Measurements from ENCODE around the gene ARGFX.
"Not testable (repeated sequence)": the region's sequence is repeated elsewhere in the genome, so short reads cannot be mapped to it uniquely, and the experiment has no call there.

ARGFX gene

GRCh38 chr3:121598564-121598963 lies 30.8 kb downstream of the ARGFX start:
- Histone ChIP-seq H3F3A (ENCODE audit: control insufficient read depth, insufficient read depth) (no peaks in the 10 kb centered on the region), H4K20me1 (ENCODE audit: control insufficient read depth, insufficient read depth, low read depth, low read length) (no peaks in the 10 kb centered on the region), H3K9me2 (replicated peaks; ENCODE audit: control insufficient read depth, low read length) (no peaks in the 10 kb centered on the region), H3K4me1 (ENCODE audit: control insufficient read depth, low read length) (peaks cover 7% of the 10 kb centered on the region), H3K27me3 (ENCODE audit: control insufficient read depth, low read length) (no peaks in the 10 kb centered on the region), H3K36me3 (ENCODE audit: control insufficient read depth, low read length) (no peaks in the 10 kb centered on the region), H3K9me3 (ENCODE audit: control insufficient read depth, insufficient read depth, low read length) (no peaks in the 10 kb centered on the region), H3K27ac (ENCODE audit: low read depth, low read length) (no peak overlapping the region), H3K4me2 (ENCODE audit: low read length) (no peak overlapping the region), H3K79me2 (ENCODE audit: control insufficient read depth, low read length) (no peaks in the 10 kb centered on the region), H3K4me3 (ENCODE audit: low read length) (no peak overlapping the region)
- no peak for TF ChIP-seq EZH2phosphoT487 (IDR thresholded peaks at IDR 0.05; ENCODE audit: borderline replicate concordance, low read length)
- TF ChIP-seq CTCF (IDR thresholded peaks at IDR 0.05; ENCODE audit: low read depth, low read length, poor library complexity, severe bottlenecking), result no peak

GRCh38 chr3:121599900-121600299 lies 32.2 kb downstream of the ARGFX start:
- H3K9me3 ChIP-seq (ENCODE audit: control insufficient read depth, insufficient read depth, low read length); H3F3A ChIP-seq (ENCODE audit: control insufficient read depth, insufficient read depth); H3K27me3 ChIP-seq (ENCODE audit: control insufficient read depth, low read length); H4K20me1 ChIP-seq (ENCODE audit: control insufficient read depth, insufficient read depth, low read depth, low read length); H3K4me1 ChIP-seq (ENCODE audit: control insufficient read depth, low read length); H3K79me2 ChIP-seq (ENCODE audit: control insufficient read depth, low read length); H3K9me2 ChIP-seq (replicated peaks; ENCODE audit: control insufficient read depth, low read length); H3K27ac ChIP-seq (ENCODE audit: low read depth, low read length); H3K4me3 ChIP-seq (ENCODE audit: low read length); H3K36me3 ChIP-seq (ENCODE audit: control insufficient read depth, low read length); H3K4me2 ChIP-seq (ENCODE audit: low read length): not testable (repeated sequence)

GRCh38 chr3:121601212-121601812 lies 33.6 kb downstream of the ARGFX start:
- H3K36me3 ChIP-seq (ENCODE audit: control insufficient read depth, low read length), result no peaks in the 10 kb centered on the region
- H3K4me2 ChIP-seq (ENCODE audit: low read length), result no peak overlapping the region
- H3K9me3 ChIP-seq (ENCODE audit: control insufficient read depth, insufficient read depth, low read length), result no peaks in the 10 kb centered on the region
- H3K27ac ChIP-seq (ENCODE audit: low read depth, low read length), result no peak overlapping the region
- H3K9me2 ChIP-seq (replicated peaks; ENCODE audit: control insufficient read depth, low read length), result no peaks in the 10 kb centered on the region
- H3K27me3 ChIP-seq (ENCODE audit: control insufficient read depth, low read length), result no peaks in the 10 kb centered on the region
- H3F3A ChIP-seq (ENCODE audit: control insufficient read depth, insufficient read depth), result no peaks in the 10 kb centered on the region
- H3K79me2 ChIP-seq (ENCODE audit: control insufficient read depth, low read length), result no peaks in the 10 kb centered on the region
- no peaks in the 10 kb centered on the region for H4K20me1 ChIP-seq (ENCODE audit: control insufficient read depth, insufficient read depth, low read depth, low read length)
- H3K4me1 ChIP-seq (ENCODE audit: control insufficient read depth, low read length), result no peaks in the 10 kb centered on the region
- TF ChIP-seq EZH2phosphoT487 (IDR thresholded peaks at IDR 0.05; ENCODE audit: borderline replicate concordance, low read length), result no peak
- no peak for TF ChIP-seq CTCF (IDR thresholded peaks at IDR 0.05; ENCODE audit: low read depth, low read length, poor library complexity, severe bottlenecking)
- no peak overlapping the region for H3K4me3 ChIP-seq (ENCODE audit: low read length)

DNA sequence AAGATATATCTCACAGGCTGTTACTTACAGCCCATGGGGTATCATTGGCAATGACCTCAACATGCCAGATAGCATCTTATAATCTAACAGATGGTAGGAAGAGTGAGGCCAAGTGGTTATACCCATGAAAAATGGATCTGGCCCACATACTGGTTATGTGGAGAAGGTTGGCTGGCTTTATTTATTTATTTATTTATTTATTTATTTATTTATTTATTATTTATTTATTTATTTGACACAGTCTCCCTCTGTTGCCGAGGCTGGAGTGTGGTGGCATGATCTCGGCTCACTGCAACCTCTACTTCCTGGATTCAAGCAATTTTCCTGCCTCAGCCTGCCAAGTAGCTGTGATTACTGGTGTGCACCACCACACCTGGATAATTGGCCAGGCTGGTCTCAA lies 37.0 kb downstream of the ARGFX start:
- H3K4me2 ChIP-seq (ENCODE audit: low read length), result no peak overlapping the region
- no peak overlapping the region for H3K4me3 ChIP-seq (ENCODE audit: low read length)
- no peaks in the 10 kb centered on the region for H3K9me3 ChIP-seq (ENCODE audit: control insufficient read depth, insufficient read depth, low read length)
- H4K20me1 ChIP-seq (ENCODE audit: control insufficient read depth, insufficient read depth, low read depth, low read length), result no peaks in the 10 kb centered on the region
- no peak for TF ChIP-seq EZH2phosphoT487 (IDR thresholded peaks at IDR 0.05; ENCODE audit: borderline replicate concordance, low read length)
- TF ChIP-seq CTCF (IDR thresholded peaks at IDR 0.05; ENCODE audit: low read depth, low read length, poor library complexity, severe bottlenecking), result no peak
- H3K27me3 ChIP-seq (ENCODE audit: control insufficient read depth, low read length), result no peaks in the 10 kb centered on the region
- no peaks in the 10 kb centered on the region for H3F3A ChIP-seq (ENCODE audit: control insufficient read depth, insufficient read depth)
- H3K36me3 ChIP-seq (ENCODE audit: control insufficient read depth, low read length), result no peaks in the 10 kb centered on the region
- H3K4me1 ChIP-seq (ENCODE audit: control insufficient read depth, low read length), result no peaks in the 10 kb centered on the region
- H3K9me2 ChIP-seq (replicated peaks; ENCODE audit: control insufficient read depth, low read length), result no peaks in the 10 kb centered on the region
- no peaks in the 10 kb centered on the region for H3K79me2 ChIP-seq (ENCODE audit: control insufficient read depth, low read length)
- no peak overlapping the region for H3K27ac ChIP-seq (ENCODE audit: low read depth, low read length)
